GM12801 (cell line): ENCODE data around the gene RNF150.

Experiments
- TF ChIP-seq, protein P1 (sequence below): IDR thresholded peaks from one replicate; pipeline ENCODE4 v1.5.1; 2011; ENCODE audit warnings: control low read depth; ENCODE audit not compliant: insufficient read length; ENCODE audit errors: extremely low read depth

The RNF150 gene

DNA sequence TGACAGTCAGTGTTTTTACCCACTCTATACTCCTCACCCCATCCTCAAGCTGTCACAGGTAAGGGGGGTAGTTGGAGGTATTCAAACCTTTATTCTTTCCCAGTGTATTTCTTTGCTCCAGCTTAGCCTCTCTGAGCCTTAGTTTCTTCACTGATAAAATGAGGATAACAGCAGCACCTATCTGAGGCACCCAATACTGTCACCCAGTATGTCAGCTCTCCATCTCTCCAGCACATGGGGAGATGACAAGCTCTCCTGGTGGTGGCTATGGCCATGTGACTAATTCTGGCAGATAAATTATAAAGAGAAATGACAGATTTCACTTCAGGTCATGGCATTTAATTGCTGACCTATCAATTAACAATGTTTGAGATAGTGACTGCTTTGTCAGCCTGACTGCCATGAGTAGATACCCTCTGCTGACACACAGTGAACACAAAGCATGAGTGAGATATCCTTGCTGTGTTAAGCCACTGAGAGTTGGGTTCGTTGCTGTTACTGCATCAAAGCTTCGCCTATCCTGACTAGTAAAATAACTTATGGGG lies 200.7 kb downstream of the RNF150 start:
- TF ChIP-seq, protein P1, sequence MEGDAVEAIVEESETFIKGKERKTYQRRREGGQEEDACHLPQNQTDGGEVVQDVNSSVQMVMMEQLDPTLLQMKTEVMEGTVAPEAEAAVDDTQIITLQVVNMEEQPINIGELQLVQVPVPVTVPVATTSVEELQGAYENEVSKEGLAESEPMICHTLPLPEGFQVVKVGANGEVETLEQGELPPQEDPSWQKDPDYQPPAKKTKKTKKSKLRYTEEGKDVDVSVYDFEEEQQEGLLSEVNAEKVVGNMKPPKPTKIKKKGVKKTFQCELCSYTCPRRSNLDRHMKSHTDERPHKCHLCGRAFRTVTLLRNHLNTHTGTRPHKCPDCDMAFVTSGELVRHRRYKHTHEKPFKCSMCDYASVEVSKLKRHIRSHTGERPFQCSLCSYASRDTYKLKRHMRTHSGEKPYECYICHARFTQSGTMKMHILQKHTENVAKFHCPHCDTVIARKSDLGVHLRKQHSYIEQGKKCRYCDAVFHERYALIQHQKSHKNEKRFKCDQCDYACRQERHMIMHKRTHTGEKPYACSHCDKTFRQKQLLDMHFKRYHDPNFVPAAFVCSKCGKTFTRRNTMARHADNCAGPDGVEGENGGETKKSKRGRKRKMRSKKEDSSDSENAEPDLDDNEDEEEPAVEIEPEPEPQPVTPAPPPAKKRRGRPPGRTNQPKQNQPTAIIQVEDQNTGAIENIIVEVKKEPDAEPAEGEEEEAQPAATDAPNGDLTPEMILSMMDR: no peak

DNA sequence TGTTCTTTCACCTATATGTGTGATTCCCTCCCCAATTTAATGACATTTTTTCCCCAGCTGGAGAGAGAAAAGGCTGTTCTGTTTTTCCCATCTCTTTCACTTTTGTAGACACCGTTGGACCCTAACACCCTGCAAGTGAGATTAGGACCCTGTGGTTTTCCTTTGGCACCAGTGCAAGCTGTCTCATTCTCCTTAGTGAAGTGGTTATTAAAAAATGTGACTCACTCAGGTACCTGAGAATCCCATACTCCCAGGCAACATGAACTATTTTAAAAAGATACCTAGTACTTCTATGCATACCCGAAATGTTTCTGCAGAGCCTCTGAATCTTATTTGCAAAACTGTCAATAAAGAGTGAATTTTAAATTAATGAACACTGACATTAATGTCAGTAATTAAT lies 201.4 kb downstream of the RNF150 start:
- TF ChIP-seq, protein P1: no peak

DNA sequence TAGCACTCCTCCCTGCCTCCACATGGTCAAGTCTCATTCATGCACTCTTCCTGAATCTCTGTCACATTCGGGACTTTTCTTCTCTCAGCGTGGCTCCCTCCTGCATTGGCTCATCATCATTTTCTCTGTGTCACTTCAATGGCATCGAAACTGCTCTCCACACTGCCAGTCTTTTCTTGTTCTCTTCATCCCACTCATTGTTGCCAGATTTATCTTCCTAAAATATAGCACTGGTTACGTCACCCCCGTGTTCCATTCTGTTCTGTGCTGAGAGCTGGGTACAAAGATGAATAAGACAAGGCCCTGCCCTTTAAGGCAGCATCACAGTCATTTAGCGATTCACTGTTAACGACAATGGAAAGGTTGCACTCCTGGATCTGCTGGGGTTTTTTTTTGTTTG lies 202.7 kb downstream of the RNF150 start:
- TF ChIP-seq, protein P1: no peak

DNA sequence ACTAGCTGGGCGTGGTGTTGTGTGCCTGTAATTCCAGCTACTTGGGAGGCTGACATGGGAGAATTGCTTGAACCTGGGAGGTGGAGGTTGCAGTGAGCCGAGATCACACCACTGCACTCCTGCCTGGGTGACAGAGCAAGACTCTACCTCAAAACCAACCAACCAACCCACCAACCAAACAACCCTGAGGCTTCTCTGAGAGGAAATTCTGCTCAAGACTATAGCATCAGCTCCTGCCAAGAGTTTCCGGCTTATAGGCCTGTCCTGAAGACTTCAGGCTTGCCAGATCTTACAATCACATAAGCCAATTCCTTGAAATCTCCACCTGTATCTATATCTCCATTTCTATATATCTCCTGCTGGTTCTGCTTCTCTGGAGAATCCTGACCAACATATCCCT lies 203.3 kb downstream of the RNF150 start:
- TF ChIP-seq, protein P1: no peak

DNA sequence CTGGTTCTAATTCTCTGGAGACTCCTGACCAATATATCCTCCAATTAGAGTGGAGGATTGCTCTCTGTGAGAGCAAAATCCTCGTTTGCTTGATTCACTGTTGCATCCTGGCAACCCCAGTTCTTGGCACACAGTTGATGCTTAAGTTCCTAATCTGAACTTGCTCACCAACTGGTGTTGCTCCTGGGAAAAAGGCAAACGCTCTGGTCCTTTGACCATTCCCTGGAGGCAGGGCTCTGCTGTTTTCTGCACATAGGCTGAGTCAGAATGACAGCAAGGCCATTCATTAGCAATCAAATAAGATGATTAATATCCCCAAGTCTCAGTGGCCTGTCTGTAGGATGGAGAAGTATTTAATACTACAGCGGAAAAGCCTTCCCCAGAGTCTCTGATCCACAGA lies 204.4 kb downstream of the RNF150 start:
- TF ChIP-seq, protein P1: no peak

DNA sequence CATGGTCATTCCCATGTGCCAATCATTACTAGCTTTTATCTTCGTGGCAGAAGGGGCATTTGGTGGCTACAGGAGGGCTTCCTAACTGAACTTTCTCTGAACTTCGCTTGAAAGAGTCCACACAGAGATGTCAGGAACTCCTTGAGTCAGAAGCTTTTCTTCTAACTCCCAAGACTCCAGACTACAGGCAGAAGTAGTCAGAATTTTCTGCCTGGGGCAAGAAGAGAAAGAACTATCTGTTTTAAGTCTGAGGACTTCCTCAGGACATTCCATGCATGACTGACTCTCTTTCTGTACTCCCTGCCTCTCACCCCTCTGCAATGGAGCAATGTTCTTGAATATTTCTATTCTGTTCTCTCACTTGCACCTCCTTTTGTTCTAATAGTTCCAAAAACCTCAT lies 206.6 kb downstream of the RNF150 start:
- TF ChIP-seq, protein P1: no peak

DNA sequence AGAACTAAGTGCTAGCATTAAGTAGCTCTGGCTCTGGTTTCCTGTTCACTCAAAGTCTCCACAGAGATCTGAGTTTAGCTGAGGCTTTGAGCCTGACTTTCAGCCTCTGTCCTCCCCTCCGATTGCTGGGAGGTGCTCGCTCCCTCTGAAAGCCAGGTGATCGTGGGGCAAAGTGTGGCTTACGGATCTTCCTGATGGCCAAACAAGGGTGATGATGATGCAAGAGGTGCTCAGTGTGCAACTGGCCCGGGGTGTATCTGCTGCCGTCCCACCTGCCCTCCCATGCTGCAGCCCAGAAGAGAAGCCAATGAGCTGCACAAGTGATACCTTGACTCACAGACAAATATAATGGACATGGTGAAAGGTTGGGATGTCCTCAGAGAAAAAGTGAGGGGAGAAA lies 207.9 kb downstream of the RNF150 start:
- TF ChIP-seq, protein P1: no peak
